ENCODE results near the gene PKDREJ. TPM values are rescaled to one million over a fixed set of nuclear protein-coding genes. Genes with fewer than 3 reads are reported as not detected.

The PKDREJ gene
- total RNA-seq, 1 donor from 2014 or later = 0.04 TPM

DNA sequence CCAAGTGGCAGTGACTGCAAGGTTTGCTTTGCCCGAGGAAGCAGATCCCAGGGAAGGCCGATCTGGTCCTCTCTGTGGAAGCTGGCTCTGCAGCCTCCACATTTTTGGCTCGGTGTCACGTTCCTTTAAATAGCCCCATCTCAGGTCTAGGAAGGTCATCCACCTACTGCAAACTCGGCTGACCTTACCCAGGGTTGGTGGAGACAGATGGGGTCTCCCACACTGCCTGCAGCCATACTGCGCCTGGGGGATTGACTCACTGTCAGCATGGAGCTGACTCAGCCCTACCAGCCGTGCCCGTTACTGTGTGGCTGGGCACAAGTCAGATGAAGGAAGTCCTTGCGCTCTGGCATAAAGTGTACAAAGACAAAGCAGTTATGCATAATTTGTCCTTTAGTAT is 29.9 kb downstream of the PKDREJ start:
- no peak for DNase-seq (ENCODE audit: low spot score in 2 of 2, unreplicated experiment in 2 of 2)
- Mint-ChIP-seq H3K27me3 (ENCODE audit: low read depth) (no peaks in the 10 kb centered on the region), H3K4me1 (no peaks in the 10 kb centered on the region), H3K27ac (no peak overlapping the region), H3K9me3 (no peaks in the 10 kb centered on the region), H3K36me3 (peaks cover 11% of the 10 kb centered on the region), H3K4me3 (no peak overlapping the region)
- TF ChIP-seq, protein P1, sequence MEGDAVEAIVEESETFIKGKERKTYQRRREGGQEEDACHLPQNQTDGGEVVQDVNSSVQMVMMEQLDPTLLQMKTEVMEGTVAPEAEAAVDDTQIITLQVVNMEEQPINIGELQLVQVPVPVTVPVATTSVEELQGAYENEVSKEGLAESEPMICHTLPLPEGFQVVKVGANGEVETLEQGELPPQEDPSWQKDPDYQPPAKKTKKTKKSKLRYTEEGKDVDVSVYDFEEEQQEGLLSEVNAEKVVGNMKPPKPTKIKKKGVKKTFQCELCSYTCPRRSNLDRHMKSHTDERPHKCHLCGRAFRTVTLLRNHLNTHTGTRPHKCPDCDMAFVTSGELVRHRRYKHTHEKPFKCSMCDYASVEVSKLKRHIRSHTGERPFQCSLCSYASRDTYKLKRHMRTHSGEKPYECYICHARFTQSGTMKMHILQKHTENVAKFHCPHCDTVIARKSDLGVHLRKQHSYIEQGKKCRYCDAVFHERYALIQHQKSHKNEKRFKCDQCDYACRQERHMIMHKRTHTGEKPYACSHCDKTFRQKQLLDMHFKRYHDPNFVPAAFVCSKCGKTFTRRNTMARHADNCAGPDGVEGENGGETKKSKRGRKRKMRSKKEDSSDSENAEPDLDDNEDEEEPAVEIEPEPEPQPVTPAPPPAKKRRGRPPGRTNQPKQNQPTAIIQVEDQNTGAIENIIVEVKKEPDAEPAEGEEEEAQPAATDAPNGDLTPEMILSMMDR (IDR thresholded peaks at IDR 0.05; ENCODE audit: unreplicated experiment) = no peak

DNA sequence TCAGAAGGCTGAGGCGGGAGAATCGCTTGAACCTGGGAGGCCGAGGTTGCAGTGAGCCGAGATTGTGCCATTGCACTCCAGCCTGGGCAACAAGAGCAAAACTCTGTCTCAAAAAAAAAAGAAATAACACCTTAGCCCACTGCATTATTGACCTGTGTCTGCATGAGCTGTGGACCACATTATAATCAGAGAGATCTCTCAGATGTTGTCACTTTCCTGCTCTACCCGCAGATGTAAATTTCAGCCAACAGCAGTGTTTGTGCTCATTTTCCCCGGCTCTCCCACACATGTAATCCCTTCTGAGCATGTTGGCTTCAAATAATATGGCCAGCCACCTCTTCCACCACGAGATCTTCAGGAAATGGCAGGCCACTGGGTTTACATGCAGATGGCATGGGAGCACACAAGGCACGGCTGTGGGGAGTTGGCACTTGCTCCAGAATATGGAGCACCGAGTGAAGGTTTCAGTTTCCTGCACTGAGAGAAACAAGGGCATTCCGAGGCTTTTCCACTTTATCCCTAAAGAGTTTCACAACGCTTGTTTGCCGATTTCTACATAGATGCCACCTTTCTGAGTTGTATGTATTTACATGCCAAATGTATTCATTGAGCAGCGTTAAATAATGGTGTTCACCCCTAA is 32.8 kb downstream of the PKDREJ start:
- Mint-ChIP-seq H3K9me3 (no peaks in the 10 kb centered on the region), H3K27me3 (ENCODE audit: low read depth) (no peaks in the 10 kb centered on the region), H3K4me1 (no peaks in the 10 kb centered on the region), H3K4me3 (no peak overlapping the region), H3K36me3 (peaks cover 11% of the 10 kb centered on the region), H3K27ac (no peak overlapping the region)
- DNase-seq (ENCODE audit: low spot score in 2 of 2, unreplicated experiment in 2 of 2) = no peak
- TF ChIP-seq, protein P1 (IDR thresholded peaks at IDR 0.05; ENCODE audit: unreplicated experiment) = no peak

DNA sequence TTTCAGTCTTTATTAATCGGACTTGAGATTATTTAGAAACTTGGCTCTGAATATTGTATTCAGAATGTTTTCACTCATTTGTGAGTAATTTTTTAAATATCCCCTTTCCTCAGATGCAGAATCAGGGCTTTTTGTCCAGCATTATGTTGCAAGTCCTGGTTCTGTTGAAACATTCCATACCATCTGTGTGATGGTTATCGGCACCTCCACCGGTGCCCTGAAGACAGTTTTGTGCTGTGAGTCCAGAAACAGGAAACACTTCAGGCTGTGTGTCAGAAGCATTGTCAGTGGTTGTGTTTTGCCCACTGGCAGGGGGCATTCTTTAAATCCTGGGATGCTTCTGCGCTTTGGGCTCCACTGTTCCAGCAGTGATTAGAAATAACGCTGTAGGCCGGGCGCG is 33.4 kb downstream of the PKDREJ start:
- no peaks in the 10 kb centered on the region for H3K27me3 Mint-ChIP-seq (ENCODE audit: low read depth)
- H3K4me3 Mint-ChIP-seq = no peak overlapping the region
- no peak for DNase-seq (ENCODE audit: low spot score in 2 of 2, unreplicated experiment in 2 of 2)

DNA sequence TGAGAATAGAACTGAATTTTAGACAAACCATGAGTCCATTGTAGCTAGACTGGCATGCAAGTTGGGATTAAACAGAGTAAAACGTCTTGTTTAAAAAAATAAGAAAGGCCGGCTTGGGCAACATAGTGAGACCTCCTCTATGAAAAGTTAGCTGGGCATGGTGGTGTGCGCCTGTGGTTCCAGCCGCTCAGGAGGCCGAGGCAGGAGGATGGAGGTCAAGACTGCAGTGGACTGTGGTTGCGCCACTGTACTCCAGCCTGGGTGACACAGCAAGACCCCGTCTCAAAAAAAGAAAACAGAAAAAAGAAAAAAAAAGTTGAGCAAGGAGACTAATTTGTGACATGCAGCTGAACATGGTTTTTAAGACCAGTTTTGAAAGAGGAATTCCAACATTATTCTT is 36.6 kb downstream of the PKDREJ start:
- no peaks in the 10 kb centered on the region for H3K9me3 Mint-ChIP-seq
- H3K4me1 Mint-ChIP-seq = no peaks in the 10 kb centered on the region
- TF ChIP-seq, protein P1 (IDR thresholded peaks at IDR 0.05; ENCODE audit: unreplicated experiment) = no peak
- DNase-seq (ENCODE audit: low spot score in 2 of 2, unreplicated experiment in 2 of 2) = no peak
- no peak overlapping the region for H3K4me3 Mint-ChIP-seq
- H3K27ac Mint-ChIP-seq = no peak overlapping the region
- H3K27me3 Mint-ChIP-seq (ENCODE audit: low read depth) = no peaks in the 10 kb centered on the region
- H3K36me3 Mint-ChIP-seq = peaks cover 12% of the 10 kb centered on the region

More for the DNA sequence above, 33.4 kb downstream of the PKDREJ start:
- Mint-ChIP-seq H3K27ac (no peak overlapping the region), H3K36me3 (peaks cover 11% of the 10 kb centered on the region), H3K9me3 (no peaks in the 10 kb centered on the region), H3K4me1 (no peaks in the 10 kb centered on the region)
- TF ChIP-seq, protein P1 (IDR thresholded peaks at IDR 0.05; ENCODE audit: unreplicated experiment) = no peak

GRCh38 chr22:46225631-46226030 is 37.5 kb downstream of the PKDREJ start:
- no peak for DNase-seq (ENCODE audit: low spot score in 2 of 2, unreplicated experiment in 2 of 2)
- Mint-ChIP-seq H3K36me3 (peaks cover 18% of the 10 kb centered on the region), H3K9me3 (no peaks in the 10 kb centered on the region), H3K4me1 (no peaks in the 10 kb centered on the region), H3K4me3 (no peak overlapping the region), H3K27ac (no peak overlapping the region), H3K27me3 (ENCODE audit: low read depth) (no peaks in the 10 kb centered on the region)
- TF ChIP-seq, protein P1 (IDR thresholded peaks at IDR 0.05; ENCODE audit: unreplicated experiment) = no peak

GRCh38 chr22:46224898-46225290 is 38.2 kb downstream of the PKDREJ start:
- H3K4me3 Mint-ChIP-seq = no peak overlapping the region
- no peaks in the 10 kb centered on the region for H3K27me3 Mint-ChIP-seq (ENCODE audit: low read depth)
- no peak for DNase-seq (ENCODE audit: low spot score in 2 of 2, unreplicated experiment in 2 of 2)
- no peaks in the 10 kb centered on the region for H3K9me3 Mint-ChIP-seq
- H3K36me3 Mint-ChIP-seq = peaks cover 20% of the 10 kb centered on the region
- no peak overlapping the region for H3K27ac Mint-ChIP-seq
- TF ChIP-seq, protein P1 (IDR thresholded peaks at IDR 0.05; ENCODE audit: unreplicated experiment) = no peak
- H3K4me1 Mint-ChIP-seq = no peaks in the 10 kb centered on the region
